Esophagus squamous epithelium (tissue), 5 donors: ENCODE results near the gene ARHGAP44. TPM values are rescaled to one million over a fixed set of nuclear protein-coding genes. Genes with fewer than 3 reads are reported as not detected.

Source experiments
- DNase-seq: peaks from one replicate; lab custom pipeline; 2025; lab: John Stamatoyannopoulos, UW
- H3K27ac ChIP-seq, 4 donors: fragments of 200-600 bp; sonication (generic); one replicate each; pipeline ENCODE4 v1.5.1; 2016 to 2019; ENCODE audit warnings: mild to moderate bottlenecking in 1 of 4
- H3K27me3 ChIP-seq, 4 donors: fragments of 200-600 bp; sonication (generic); 1 replicate in 3 of 4; 2 replicates in 1 of 4; pipeline versions ENCODE4 v1.5.1 to v1.6.0; 2017 to 2021; ENCODE audit warnings: antibody characterized with exemption in 1 of 4
- H3K36me3 ChIP-seq, 3 donors: fragments of 200-600 bp; sonication (generic); one replicate each; pipeline ENCODE4 v1.5.1; 2016 to 2019
- H3K4me1 ChIP-seq, 3 donors: fragments of 200-600 bp; sonication (generic); one replicate each; pipeline ENCODE4 v1.5.1; 2017 to 2019
- H3K4me3 ChIP-seq, 4 donors: fragments of 200-600 bp; sonication (generic); 1 replicate in 3 of 4; 2 replicates in 1 of 4; pipeline ENCODE4 v1.5.1; 2016 to 2019; ENCODE audit warnings: mild to moderate bottlenecking in 2 of 4, moderate library complexity in 1 of 4
- H3K9me3 ChIP-seq, 3 donors: fragments of 200-600 bp; sonication (generic); one replicate each; pipeline ENCODE4 v1.5.1; 2016 to 2019
- POLR2A ChIP-seq, 4 donors: fragments of 450-650 bp; IDR thresholded peaks; one replicate each; pipeline ENCODE4 v1.6.1; 2017; ENCODE audit warnings: antibody characterized with exemption in 4 of 4, mild to moderate bottlenecking in 4 of 4, moderate library complexity in 3 of 4
- WGBS, 2 donors: methylation state at CpG; one replicate each; pipeline ENCODE4 v1.1.5; 2018; 5-methylcytosine and 5-hydroxymethylcytosine counted together
- intact Hi-C: fragments of 100-400 bp; cut with DNase I; formaldehyde crosslinking; loops from one replicate; pipeline ENCODE4 v1.15.0; 2022
- total RNA-seq, 4 donors: library from RNA; depleted of rRNA; stranded (reverse); fragments of >200 nt; gene quantifications; one replicate each; pipeline ENCODE4 v1.1.0, GENCODE V29; 2016
- TF ChIP-seq, protein P1 (sequence below), 6 experiments: fragments of 450-650 bp in 4 of 6; fragments of 200-600 bp in 2 of 6; sonication (generic) in 2 of 6; IDR thresholded peaks; one replicate each; pipeline ENCODE4 v1.5.1; 2016 to 2019; ENCODE audit warnings: antibody characterized with exemption in 6 of 6, mild to moderate bottlenecking in 4 of 6, moderate library complexity in 4 of 6
- donor health status: DM: yes; HTN: yes; CAD: no.

The ARHGAP44 gene
- total RNA-seq, 4 donors from 2014 or later, result 0.61 to 1.9 (median 0.89) TPM

DNA sequence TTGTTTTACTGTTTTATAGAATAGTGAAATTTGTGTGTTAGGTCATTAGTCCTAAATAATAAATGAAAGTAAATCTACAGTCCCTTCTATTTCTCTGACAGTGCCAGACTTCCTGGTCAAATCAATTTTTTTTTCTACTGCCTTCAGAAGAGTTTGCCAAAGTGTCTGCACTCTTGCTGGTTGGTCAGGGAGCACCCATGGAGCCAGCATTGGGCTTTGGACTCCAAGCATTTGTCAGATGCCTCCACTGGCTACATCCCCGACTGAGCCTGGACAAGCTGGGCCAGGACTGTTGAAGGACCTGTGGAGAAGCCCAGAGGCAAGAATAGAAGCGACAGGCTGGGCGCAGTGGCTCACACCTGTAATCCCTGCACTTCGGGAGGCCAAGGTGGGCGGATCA is 174.9 kb downstream of the ARHGAP44 start:
- 89% methylated on average over 4 of the region's 5 CpGs; no CpG with 5 or more reads in 1 of the 2 donors for WGBS, 2 donors
- TF ChIP-seq POLR2A (IDR thresholded peaks at IDR 0.05), result no peak
- TF ChIP-seq, protein P1, sequence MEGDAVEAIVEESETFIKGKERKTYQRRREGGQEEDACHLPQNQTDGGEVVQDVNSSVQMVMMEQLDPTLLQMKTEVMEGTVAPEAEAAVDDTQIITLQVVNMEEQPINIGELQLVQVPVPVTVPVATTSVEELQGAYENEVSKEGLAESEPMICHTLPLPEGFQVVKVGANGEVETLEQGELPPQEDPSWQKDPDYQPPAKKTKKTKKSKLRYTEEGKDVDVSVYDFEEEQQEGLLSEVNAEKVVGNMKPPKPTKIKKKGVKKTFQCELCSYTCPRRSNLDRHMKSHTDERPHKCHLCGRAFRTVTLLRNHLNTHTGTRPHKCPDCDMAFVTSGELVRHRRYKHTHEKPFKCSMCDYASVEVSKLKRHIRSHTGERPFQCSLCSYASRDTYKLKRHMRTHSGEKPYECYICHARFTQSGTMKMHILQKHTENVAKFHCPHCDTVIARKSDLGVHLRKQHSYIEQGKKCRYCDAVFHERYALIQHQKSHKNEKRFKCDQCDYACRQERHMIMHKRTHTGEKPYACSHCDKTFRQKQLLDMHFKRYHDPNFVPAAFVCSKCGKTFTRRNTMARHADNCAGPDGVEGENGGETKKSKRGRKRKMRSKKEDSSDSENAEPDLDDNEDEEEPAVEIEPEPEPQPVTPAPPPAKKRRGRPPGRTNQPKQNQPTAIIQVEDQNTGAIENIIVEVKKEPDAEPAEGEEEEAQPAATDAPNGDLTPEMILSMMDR (IDR thresholded peaks at IDR 0.05), result no peak
- Histone ChIP-seq H3K4me1 (no peaks in the 10 kb centered on the region), H3K9me3 (no peaks in the 10 kb centered on the region), H3K4me3 (no peak overlapping the region), H3K27ac (no peak overlapping the region), H3K36me3 (no peaks in the 10 kb centered on the region), H3K27me3 (no peaks in the 10 kb centered on the region)
- DNase-seq, result no peak
- intact Hi-C loops, result no loop called here

DNA sequence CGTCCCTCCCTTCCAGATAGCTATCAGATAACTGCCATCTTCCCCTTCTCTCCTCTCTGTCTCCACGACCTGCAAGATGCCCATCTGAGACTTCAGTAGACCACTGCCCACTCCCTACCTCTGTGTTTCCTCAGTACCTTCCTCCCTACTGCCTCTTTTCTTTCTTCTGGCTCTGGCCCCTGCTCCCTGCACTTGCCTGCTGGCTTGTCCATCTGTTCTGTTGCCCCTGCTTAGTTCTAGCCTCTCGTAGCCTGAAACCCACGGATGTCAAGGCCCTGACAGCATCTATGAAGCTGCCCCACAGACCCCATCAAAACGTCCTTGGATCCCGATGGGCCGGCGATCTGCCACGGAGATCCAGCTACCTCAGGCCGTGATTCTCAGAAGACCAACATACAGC is 175.5 kb downstream of the ARHGAP44 start:
- Histone ChIP-seq H3K9me3 (no peaks in the 10 kb centered on the region), H3K27ac (no peak overlapping the region), H3K36me3 (no peaks in the 10 kb centered on the region), H3K4me1 (no peaks in the 10 kb centered on the region), H3K27me3 (no peaks in the 10 kb centered on the region), H3K4me3 (no peak overlapping the region)
- WGBS, 2 donors, result 72 to 84% methylated on average over 9 to 10 of the region's 10 CpGs
- DNase-seq, result no peak
- intact Hi-C loops, result no loop called here
- TF ChIP-seq, protein P1 (IDR thresholded peaks at IDR 0.05), result no peak
- TF ChIP-seq POLR2A (IDR thresholded peaks at IDR 0.05), result no peak

DNA sequence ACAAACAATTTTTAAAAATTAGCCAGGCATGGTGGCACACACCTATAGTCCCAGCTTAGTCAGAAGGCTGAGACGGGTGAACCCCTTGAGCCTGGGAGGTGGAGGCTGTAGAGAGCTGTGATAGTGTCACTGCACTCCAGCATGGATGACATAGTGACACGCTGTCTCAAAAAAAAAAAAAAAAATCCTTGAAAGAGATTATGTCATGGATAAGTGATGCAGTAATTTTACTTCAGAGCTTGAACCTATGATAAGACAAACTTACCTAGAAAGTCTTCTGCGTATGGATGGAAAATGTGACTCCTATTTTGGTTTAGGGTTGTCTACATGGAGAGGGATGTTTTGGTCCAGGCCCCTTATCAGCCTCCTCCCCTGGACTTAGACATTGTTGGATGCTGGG is 176.7 kb downstream of the ARHGAP44 start:
- H3K36me3 ChIP-seq, result no peaks in the 10 kb centered on the region
- no peak for TF ChIP-seq POLR2A (IDR thresholded peaks at IDR 0.05)
- TF ChIP-seq, protein P1 (IDR thresholded peaks at IDR 0.05), result no peak
- no peaks in the 10 kb centered on the region for H3K4me1 ChIP-seq
- intact Hi-C loops, result no loop called here
- no peak overlapping the region for H3K4me3 ChIP-seq
- no peak overlapping the region for H3K27ac ChIP-seq
- H3K9me3 ChIP-seq, result no peaks in the 10 kb centered on the region
- no peak for DNase-seq
- 68 to 80% methylated on average over 3 of the region's 3 CpGs for WGBS, 2 donors
- H3K27me3 ChIP-seq, result no peaks in the 10 kb centered on the region

DNA sequence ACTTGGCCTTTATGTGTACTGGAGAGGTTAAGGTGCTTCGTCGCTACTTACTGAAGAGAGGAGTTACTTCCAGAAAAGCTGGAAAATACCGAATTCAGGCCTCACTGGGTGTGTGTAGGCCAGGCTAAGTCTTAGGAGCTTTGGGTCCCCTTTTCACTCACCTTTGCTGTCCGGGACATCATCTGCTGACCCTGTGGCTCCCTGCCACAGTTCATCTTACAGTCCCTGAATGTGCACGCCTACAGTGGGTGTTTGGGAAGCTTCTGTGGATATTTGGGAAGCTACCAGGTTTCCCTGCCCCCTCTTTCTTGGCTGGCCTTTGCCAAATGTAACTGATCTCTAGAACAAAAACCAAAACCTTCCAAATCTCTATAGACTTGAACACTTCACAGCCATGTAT is 177.1 kb downstream of the ARHGAP44 start:
- H3K9me3 ChIP-seq, result no peaks in the 10 kb centered on the region
- no peaks in the 10 kb centered on the region for H3K27me3 ChIP-seq
- intact Hi-C loops, result no loop called here
- TF ChIP-seq POLR2A (IDR thresholded peaks at IDR 0.05), result no peak
- TF ChIP-seq, protein P1 (IDR thresholded peaks at IDR 0.05), result no peak
- no peaks in the 10 kb centered on the region for H3K4me1 ChIP-seq
- H3K27ac ChIP-seq, result no peak overlapping the region
- no peak for DNase-seq
- no peak overlapping the region for H3K4me3 ChIP-seq
- WGBS, 2 donors, result 82 to 89% methylated on average over 5 of the region's 5 CpGs
- H3K36me3 ChIP-seq, result no peaks in the 10 kb centered on the region

DNA sequence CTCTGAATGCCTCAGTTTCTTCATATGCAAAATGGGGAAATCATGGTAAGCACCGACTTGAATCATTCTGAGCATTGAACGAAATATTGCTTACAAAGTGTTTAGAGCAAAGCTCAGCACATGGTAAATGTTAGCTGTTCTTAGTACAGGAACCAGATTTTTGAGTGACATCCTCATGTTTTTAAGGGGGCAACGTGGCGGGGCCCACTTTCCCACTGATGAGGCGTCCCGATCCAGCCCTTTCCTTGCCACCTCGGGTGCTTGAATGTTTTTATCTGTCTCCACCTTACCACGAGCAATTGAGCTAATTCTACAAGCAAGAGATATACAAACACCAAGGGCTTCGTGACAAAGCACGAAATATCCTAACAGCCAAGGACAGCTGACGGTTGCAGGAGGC is 178.7 kb downstream of the ARHGAP44 start:
- Histone ChIP-seq H3K27me3 (no peaks in the 10 kb centered on the region), H3K4me1 (no peaks in the 10 kb centered on the region), H3K36me3 (no peaks in the 10 kb centered on the region), H3K9me3 (no peaks in the 10 kb centered on the region), H3K4me3 (no peak overlapping the region), H3K27ac (no peak overlapping the region)
- 68 to 74% methylated on average over 8 to 11 of the region's 11 CpGs for WGBS, 2 donors
- intact Hi-C loops, result no loop called here
- no peak for DNase-seq
- TF ChIP-seq, protein P1 (IDR thresholded peaks at IDR 0.05), result no peak
- no peak for TF ChIP-seq POLR2A (IDR thresholded peaks at IDR 0.05)
